EH (cell line): ENCODE data around the gene PCCA.
"Not testable (repeated sequence)": the region's sequence is repeated elsewhere in the genome, so short reads cannot be mapped to it uniquely, and the experiment has no call there.

Experiments used
- DNase-seq: peaks from one replicate; pipeline ENCODE4 v3.0.0-alpha.2; 2015; ENCODE audit warnings: low read depth

Gene PCCA

DNA sequence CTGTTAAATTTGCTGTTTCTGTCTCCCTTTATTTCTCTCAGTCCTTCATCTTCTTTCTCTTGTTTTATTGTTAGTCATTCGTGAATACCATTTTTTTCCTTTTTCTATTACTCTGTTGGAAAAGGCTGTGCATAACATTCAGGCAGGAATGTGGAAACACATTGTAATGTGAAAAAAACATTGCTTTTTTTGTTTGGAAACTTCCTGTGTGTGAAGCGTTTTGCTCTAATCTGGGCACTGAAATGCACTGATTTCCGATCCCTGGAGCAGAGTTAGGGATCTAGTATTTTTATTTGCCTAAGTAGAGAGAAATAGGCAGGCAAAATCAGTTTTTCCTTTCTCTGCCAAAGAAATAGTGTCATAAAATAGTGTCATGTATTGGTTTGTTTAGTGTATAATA lies 155.5 kb downstream of the PCCA start:
- peak; percentile 17 for DNase-seq

DNA sequence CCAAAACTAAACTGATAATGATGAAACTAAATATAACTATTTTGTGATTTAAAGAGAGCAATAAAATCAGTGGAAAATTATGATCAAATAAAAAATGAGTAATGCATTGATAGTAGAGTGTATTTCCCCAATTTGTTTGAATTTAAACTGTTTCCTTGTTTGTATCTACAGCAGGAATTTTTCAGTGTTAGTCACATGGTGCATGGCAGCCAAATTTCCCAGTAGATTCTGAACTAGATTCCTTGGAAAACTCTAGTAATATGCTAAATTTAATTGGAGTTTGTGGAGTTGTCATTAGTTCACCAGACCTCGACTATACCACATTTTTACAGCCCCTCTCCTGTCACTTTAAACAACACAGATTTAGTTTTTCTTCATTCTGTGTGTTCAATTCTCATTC lies 156.2 kb downstream of the PCCA start:
- peak; percentile 44 for DNase-seq

DNA sequence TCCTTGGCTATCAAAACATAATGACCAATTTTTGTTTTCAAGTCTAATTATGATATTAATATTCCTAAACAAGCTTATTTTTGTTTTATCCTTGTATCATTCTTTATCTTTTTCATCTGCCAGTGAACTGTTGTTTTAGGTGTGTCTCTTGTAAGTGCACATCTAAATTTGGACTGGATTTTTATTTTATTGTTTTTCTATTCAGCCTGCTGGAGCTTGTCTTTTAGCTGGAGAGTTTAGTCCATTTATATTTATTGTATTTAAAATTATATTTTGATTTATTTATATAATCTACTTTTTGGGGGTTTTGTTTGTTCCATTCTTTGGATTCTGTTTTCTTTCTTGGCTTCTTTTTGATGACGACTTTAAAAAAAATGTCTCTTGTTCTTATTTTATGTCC lies 159.0 kb downstream of the PCCA start:
- no peak for DNase-seq

DNA sequence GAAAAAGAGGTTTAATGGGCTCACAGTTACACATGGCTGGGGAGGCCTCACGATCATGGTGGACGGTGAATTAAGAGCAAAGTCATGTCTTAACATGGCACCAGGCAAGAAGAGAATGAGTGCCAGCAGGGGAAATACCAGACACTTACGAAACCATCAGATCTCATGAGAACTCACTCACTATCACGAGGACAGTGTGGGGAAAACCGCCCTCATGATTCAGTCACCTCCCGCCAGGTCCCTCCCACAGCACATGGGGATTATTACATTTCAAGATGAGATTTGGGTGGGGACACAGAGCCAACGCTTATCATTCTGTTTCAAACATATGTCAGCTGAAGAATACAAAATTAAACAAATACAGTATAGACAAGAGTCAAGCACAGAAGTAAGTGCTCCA lies 165.1 kb downstream of the PCCA start:
- DNase-seq = no peak

DNA sequence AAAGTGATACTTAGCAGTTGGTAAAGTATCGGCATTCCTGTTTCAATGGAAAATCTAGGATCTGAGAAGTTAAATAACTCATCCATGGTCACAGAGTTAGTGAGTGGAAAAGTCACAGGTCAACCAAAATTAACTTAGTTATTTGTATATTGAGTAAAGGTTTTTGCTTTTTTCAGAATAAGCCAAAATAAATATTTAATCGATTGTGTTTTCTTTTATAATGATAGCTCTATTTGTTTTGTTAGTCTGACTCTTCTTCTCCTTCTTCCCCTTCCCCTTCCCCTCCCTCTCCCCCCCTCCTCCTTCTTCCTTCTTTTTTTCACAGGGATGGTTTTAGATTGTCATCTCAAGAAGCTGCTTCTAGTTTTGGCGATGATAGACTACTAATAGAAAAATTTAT lies 173.5 kb downstream of the PCCA start:
- no peak for DNase-seq

DNA sequence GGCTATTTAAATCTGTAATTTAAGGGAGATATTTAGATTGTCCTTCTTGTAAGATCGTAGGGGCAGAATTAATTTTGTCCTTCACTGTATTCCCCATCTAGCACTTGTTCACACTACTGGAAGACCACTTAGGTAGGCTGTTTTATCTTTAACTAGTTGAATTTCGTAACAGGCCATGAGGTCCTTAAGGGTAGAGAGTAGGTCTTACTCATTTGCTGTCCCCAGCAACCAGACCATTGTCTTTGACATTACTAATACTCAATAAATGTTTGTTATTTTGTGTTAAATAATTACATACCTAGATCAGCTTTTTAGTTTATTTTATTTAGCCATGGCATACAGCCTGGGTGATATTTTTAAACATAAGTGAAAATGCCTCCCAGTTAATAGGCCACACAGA lies 177.1 kb downstream of the PCCA start:
- no peak for DNase-seq

DNA sequence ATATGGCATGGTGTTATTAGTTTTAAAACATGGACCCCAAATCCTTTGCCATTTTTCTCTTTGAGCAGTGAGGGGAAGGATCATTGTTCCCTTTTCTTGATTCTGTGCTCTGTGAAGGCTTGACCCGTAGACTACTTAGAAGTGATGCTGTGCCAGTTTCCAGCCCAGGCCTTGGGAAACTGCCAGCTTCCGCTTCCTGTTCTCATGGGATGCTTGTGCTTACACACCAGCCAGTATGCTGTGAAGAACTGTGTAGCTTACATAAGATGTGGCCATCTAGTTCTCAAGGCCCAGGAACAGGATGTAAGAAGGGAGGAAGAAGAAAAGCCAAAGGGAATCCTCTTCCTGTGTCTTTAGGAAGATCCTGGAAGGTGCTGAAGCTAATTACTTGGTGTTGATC lies 180.9 kb downstream of the PCCA start:
- peak; percentile 79 for DNase-seq

DNA sequence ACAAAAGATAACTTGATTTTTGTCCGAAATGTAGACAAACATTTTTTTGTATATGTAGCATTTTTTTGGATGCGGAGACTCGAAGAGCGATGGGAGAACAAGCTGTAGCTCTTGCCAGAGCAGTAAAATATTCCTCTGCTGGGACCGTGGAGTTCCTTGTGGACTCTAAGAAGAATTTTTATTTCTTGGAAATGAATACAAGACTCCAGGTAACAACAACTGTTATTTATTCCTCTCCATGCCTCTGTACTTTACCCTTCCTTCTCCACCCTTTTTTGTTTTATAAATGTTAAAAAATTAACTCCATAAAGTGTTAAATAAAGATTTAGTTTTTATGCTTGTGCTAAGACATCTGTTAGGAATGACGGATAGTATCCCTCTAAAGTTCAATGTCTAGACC lies 184.2 kb downstream of the PCCA start:
- no peak for DNase-seq

DNA sequence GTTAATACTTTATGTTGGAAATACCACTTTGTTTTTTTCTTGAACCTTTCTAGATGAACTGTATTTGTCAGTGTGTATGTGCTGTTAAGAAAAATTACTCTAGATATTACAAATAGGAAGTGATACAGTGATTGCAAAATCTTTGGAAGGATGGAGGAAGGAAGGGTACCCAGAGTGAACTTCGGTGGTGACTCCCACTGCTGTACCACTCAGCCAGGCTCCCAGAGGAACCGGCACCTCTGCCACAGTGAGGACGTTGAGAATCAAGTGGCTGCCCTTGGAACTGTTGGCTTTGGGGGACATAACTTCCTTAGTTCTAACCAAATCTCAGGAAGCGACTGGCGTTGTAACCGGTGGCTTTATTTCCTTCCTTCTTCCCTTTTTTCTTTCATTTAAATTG lies 184.7 kb downstream of the PCCA start:
- no peak for DNase-seq

DNA sequence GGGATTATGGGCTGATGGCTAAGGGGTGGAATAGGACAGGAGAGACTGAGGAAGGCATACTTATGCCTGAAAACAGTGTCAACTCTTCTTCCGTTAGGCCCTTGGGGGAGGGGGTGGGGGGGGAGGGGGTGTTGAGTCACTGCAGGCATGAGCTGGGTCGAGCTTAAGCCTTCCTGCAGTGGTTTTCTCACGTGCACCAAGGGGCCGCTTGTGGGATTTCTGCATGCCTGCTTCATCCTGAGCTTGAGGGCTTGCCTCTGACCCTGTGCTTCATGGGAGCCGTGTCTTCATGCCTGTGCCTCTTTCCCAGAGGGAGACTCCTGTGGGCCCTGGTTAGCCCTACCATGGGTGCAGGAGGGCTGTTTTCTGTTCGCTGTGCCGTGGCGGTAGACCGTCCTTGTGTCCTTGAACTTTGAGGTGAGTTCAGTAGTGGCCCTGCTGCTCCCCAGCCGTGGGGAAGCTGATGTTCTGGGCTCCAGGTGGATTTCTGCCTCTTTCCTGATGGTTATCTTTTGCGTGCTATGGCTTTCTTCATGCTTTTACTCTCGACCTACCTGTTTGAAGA lies 186.1 kb downstream of the PCCA start:
- DNase-seq = no peak

DNA sequence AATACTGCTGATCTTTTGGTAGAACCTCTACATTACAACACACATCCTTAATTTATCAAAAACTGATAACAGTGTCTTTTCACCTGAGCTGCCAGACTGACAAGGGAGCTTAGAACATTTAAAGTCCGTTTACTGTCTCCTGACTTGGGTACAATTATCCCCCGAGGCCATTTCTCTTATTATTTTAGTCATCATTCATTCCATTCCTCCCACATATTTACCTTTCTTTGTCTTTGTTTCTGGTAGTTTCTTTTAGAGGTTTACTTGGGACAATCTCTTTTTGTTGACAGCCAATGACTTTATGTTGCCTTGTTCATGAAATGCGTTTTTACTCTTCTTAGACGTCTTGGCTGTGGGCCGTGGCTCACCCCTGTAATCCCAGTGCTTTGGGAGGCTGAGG lies 186.9 kb downstream of the PCCA start:
- DNase-seq = no peak

DNA sequence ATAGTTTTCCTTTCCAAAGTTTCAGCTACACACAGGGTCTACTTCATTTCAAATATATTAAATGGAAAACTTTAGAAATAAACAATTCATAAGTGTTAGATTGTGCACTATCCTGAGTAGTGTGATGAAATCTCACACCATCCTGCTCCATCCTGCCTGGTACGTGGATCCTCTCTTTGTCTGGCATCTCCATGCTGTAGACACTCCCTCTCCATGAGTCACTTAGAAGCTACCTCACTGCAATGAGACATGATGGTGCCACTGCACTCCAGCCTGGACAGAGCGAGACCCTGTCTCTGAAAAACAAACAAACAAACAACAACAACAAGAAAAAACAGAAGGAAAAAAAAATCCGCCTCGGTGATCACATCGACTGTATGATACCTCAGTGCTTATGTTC lies 191.8 kb downstream of the PCCA start:
- DNase-seq = peak; percentile 18

DNA sequence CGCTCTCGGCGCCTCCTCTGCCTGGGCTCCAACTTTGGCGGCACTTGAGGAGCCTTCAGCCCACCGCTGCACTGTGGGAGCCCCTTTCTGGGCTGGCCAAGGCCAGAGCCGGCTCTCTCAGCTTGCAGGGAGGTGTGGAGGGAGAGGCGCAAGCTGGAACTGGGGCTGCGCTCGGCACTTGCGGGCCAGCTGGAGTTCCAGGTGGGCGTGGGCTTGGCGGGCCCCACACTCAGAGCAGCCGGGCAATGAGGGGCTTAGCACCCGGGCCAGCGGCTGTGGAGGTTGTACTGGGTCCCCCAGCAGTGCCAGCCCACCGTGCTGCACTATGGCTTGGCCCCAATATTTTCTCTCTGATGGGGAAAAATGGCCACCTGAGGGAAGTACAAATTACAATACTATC lies 193.4 kb downstream of the PCCA start:
- DNase-seq = not testable (repeated sequence)

DNA sequence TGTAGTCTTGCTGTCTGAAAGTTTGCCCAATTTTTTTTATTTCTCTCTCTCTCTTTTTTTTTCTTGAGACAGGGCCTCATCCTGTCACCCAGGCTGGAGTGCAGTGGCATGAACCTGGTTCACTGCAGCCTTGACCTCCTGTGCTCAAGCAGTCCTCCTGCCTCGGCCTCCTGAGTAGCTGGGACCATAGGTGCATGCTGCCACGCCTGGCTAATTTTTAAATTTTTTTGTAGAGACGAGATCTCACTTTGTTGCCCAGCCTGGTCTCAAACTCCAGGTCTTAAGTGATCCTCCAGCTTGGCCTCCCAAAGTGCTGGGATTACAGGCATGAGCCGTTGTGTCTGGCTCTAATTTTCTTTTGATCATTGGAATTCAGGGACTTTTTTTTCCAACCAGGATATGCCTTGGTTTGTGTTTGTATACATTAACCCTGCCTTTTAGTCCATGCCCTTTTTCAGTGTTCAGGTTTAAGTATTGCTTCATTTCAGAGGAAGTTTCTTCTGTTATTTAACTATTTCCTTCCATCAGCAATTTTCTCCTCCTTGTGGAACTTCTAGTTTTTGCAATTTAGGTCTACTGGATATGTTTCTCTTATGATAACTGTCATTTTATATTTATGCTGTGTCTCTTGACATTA lies 201.4 kb downstream of the PCCA start:
- no peak for DNase-seq

DNA sequence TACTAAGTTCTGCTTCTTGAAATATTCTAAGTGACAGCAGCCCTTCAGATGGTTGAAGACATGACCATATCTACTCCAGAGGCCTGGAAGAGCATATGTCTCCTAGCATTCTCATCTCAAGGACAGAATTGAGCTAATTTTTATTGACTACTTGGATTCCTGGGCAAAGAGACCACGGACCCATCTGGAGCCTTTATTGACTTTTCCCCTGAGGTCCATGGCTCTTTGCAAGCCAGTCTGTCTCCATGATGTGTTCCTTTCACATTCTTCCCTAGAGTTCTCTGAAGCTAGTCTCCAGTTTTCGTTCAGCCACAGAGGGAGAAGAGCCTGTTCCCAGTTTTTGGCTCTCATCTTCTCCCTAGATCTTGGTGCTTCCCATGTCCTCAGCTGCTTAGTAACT lies 202.7 kb downstream of the PCCA start:
- no peak for DNase-seq

DNA sequence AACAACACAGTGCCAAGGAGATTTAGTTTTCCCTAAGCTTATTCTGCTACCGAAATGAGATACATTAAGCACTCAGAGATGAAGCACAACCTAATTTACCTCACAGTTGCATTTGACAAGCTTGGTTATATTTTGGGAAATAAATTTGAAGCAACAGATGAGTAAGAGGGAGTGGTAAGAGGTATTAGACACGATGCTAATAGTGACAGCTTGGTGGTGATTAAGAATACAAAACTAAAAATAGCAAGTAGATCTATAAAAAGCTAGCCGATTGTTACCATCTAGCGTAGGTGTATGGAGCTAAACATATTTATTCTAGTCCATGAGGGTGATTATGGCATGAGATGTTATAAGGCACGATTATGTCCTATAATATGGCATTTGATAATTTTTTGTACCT lies 208.5 kb downstream of the PCCA start:
- DNase-seq = no peak

DNA sequence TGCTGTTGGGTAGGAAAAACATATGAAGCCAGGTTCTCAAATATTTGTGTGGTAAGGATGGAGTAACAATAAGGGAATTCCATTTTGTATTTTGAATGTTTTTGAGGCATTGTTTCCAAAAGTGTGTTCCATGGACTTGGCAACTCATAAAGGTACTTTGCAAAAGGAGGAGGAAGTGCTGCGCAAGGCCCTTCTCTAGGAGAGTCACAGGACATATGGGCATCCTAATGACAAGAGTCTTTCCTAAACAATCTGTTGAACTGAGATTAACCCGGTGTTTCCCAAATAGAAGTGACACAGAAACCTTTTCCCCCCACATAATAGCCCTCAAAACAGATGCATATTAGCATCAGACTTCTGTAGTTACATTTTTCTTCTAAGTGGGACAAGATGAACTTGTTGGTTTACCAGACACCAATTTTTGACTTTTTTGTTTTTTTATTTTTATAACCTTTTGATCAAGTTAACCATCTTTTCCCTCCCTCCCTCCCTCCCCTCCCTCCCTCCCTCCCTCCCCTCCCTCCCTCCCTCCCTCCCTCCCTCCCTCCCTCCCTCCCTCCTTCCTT lies 209.3 kb downstream of the PCCA start:
- no peak for DNase-seq

DNA sequence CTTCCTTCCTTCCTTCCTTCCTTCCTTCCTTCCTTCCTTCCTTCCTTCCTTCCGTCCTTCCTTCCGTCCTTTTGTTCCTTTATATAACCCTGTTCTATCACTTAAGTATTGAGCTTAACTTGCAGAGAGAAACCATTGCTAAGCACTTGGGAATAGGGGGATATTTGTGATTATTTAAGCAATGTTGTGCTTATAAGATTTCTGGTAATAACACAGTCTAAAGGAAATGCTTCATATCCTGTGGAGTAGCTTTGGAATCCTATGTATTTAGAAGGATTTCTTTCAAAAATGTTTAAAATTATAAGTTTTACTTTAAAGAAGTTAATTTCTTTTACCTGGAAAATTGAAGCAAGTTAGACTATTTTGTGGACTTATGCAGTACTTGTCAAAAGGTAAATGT lies 209.8 kb downstream of the PCCA start:
- DNase-seq = no peak

DNA sequence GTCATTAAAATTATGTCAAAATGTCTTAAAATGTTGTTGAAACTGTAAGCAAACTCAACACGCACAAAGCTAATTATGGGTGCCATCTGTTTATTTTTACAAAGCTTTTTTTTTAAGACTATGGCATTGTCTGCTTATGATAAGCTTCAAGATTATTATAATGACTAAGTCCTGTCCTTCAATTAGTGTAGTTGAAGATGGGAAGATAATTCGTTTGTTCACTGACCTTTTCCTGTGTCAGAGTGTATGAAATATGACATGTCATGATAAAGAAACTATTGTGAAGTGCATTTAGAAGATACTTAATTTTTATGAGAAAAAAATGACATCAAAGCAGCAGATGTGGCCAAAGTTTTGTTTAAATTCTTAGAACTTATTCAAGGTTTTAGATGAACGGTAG lies 211.3 kb downstream of the PCCA start:
- peak; percentile 41 for DNase-seq

DNA sequence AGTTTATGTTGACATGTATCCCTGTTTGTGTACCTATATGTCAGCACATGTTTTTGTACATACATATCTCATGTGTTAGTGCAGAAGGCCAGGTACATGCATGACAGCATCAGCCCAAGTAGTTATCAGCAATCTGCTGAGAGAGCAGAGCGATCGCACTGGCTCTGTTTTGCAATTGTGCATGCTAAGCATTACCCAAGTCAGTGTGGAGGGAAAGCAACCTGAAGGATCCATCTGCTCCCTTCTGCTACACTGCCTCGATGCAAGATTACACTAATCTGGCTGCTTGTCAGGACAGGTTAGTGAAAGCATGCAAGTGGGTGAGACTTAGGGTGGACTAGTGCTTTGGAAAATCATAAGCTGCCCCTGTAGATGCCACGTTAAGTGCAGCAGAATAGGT lies 211.8 kb downstream of the PCCA start:
- no peak for DNase-seq

DNA sequence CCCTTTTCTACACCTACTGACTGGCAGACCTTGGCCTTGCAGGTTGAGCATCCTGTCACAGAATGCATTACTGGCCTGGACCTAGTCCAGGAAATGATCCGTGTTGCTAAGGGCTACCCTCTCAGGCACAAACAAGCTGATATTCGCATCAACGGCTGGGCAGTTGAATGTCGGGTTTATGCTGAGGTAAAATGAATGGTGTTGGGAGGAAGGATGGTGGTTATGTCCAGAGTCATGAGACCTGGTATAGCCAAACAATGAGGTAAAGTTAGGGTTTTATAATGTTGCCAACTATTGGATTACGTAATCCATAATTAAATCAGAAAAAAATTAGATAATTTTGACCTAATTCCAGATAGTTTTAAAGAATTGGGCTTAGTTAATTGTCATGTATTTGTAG lies 212.5 kb downstream of the PCCA start:
- DNase-seq = no peak

DNA sequence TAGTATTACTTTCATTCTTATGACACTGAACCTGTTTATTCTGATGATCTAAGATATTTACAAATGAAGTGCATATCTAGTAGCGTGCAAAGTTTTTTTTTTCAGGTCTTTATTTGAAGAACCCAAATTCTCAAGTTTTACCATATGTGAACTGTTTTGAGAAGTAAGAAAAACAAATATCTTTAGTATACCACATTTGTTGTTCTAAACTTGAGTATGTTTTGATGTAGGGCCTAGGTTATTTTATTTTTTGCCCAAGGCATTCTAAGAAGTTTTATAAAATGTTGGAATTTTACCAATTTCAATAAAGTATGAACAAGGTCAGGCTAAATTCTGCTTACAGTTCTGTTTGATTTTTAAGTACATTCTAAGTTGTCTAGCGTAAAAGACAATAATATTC lies 213.5 kb downstream of the PCCA start:
- no peak for DNase-seq

DNA sequence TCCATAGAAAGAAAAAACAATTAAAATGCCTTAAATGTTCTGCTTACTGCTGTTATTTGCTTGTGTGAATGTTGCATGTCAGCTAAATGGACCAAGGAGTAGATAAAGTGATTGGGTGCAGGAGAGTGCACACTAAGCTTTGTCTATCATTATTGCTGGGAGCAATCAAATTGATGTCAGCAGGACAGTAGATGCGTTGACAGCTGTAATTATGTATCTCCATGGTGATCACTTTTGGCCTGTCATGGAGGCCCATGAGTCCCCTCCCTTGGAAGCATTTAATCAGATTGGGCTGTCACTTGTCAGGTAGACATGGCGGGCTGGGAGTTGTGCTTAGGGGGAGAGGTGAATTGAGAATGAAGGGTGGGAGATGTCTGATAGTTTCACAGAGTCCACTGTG lies 215.3 kb downstream of the PCCA start:
- DNase-seq = no peak

DNA sequence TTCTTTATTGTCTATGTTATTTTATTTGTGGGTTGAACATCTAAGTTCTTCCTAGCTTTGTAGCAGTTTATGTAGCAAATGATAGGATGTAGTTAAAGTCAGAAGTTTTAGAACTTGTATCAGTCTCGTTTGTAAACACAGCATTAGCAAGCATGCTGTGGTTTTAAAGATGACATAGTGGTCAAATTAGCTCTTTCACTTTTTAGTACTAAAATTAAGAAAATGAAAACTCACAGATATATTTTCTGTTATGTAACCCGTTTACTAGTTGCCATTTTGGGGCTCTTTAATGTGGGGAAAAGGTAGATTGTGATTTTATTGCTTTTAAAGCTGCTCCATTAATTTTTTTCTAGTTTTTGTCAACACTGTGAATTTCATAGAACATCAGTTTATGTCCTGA lies 216.5 kb downstream of the PCCA start:
- DNase-seq = no peak
